Measurements from ENCODE around the gene PCDHAC2. TPM values are rescaled to one million over a fixed set of nuclear protein-coding genes. Genes with fewer than 3 reads are reported as not detected.

The PCDHAC2 gene
- total and polyA plus RNA-seq, 2 of the 4 experiments (the other 2 are of a cell fraction) = not detected

DNA sequence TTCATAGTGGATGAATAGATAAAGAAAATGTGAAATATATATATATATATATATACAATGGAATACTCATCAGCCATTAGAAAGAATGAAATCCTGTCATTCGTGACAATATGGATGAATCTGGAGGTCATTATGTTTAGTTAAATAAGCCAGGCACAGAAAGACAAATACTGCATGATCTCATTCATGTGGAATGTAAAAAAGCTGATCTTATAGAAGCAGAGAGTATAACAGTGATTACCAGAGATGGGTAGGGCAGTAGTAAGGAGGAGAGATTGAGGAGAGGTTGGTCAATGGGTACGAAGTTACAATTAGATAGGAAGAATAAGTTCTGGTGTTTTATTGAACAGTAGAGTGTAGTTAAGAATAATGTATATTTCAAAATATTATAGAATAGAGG, 19.7 kb upstream of the PCDHAC2 start:
- Histone ChIP-seq H3K56ac (ENCODE audit: extremely low read depth, insufficient read depth, low read length) (no peak overlapping the region), H3K4me2 (ENCODE audit: low read depth, low read length) (no peak overlapping the region), H3K9ac (ENCODE audit: low read depth, low read length) (no peak overlapping the region), H3K23ac (ENCODE audit: low read depth, low read length) (no peak overlapping the region), H3K4me1 (ENCODE audit: control insufficient read depth, insufficient read depth, low read length) (no peaks in the 10 kb centered on the region), H3K9me3 (ENCODE audit: control insufficient read depth, insufficient read depth, low read length) (peaks cover 3% of the 10 kb centered on the region; the same call in 1 of the 2 replicates), H3K4ac (ENCODE audit: low read depth, low read length) (no peak overlapping the region), H3K14ac (replicated peaks; ENCODE audit: low read depth, low read length) (no peak overlapping the region), H4K20me1 (ENCODE audit: insufficient read depth, low read length) (no peaks in the 10 kb centered on the region), H4K5ac (ENCODE audit: low read depth, low read length) (no peak overlapping the region), H4K8ac (ENCODE audit: low read depth in 2 of 2, low read length in 2 of 2) (no peak overlapping the region), H2BK120ac (ENCODE audit: low read depth, low read length) (no peak overlapping the region), H3K18ac (ENCODE audit: low read depth, low read length) (no peak overlapping the region), H2AK9ac (replicated peaks; ENCODE audit: low read depth, low read length, poor library complexity) (no peak overlapping the region), H4K91ac (ENCODE audit: insufficient read depth, low read depth, low read length) (no peak overlapping the region), H2AK5ac (ENCODE audit: low read depth, low read length) (no peak overlapping the region), H2BK5ac (ENCODE audit: low read depth, low read length, poor library complexity, severe bottlenecking) (no peak overlapping the region), H3K79me1 (ENCODE audit: low read depth in 1 of 2, low read length in 2 of 2) (no peaks in the 10 kb centered on the region), H3K27ac (ENCODE audit: insufficient read depth, low read length) (no peak overlapping the region), H3K27me3 (ENCODE audit: control insufficient read depth, insufficient read depth, low read length) (no peaks in the 10 kb centered on the region), H3K4me3 (ENCODE audit: insufficient read depth, low read depth, low read length) (no peak overlapping the region), H2AFZ (replicated peaks; ENCODE audit: low read length, poor library complexity) (no peak overlapping the region), H2BK15ac (ENCODE audit: low read depth, low read length) (no peak overlapping the region), H2BK20ac (ENCODE audit: low read depth, low read length) (no peak overlapping the region), H3K9me1 (ENCODE audit: insufficient read depth, low read length) (no peaks in the 10 kb centered on the region), H3K36me3 (ENCODE audit: control insufficient read depth, insufficient read depth, low read length) (no peaks in the 10 kb centered on the region)
- ChIA-PET POLR2A (ENCODE audit: unreplicated experiment) (no interaction called here), CTCF (no interaction called here)
- dilution Hi-C loops (cut with HindIII; ENCODE audit: low sequenced_read_pairs, unreplicated experiment) = no loop called here
- intact Hi-C loops (cut with micrococcal nuclease) = no loop called here
- no peak for TF ChIP-seq RFX5 (IDR thresholded peaks at IDR 0.05; ENCODE audit: low read depth, low read length)
- TF ChIP-seq CHD1 (IDR thresholded peaks at IDR 0.05; ENCODE audit: low read depth, low read length) = no peak
- TF ChIP-seq, protein P1, sequence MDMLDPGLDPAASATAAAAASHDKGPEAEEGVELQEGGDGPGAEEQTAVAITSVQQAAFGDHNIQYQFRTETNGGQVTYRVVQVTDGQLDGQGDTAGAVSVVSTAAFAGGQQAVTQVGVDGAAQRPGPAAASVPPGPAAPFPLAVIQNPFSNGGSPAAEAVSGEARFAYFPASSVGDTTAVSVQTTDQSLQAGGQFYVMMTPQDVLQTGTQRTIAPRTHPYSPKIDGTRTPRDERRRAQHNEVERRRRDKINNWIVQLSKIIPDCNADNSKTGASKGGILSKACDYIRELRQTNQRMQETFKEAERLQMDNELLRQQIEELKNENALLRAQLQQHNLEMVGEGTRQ (IDR thresholded peaks at IDR 0.05; ENCODE audit: low read depth, low read length) = no peak
- no peak for TF ChIP-seq NFE2L2 (IDR thresholded peaks at IDR 0.05; ENCODE audit: low read depth, low read length)
- in situ Hi-C loops (cut with MboI; ENCODE audit: low sequenced_read_pairs) = no loop called here
- DNase-seq = no peak
- no CpG with 5 or more reads among the region's 2 CpGs for WGBS, 2 experiments (ENCODE audit: extremely low coverage in 2 of 2, insufficient read length in 1 of 2)
- ATAC-seq (ENCODE audit: low read depth) = no peak
- no TSS peak for BruUV-seq (replicated peaks)

Measured in IMR-90 (cell line).